Measurements from ENCODE around the gene SLC22A16. TPM values are rescaled to one million over a fixed set of nuclear protein-coding genes. Genes with fewer than 3 reads are reported as not detected.
"Not testable (repeated sequence)": the region's sequence is repeated elsewhere in the genome, so short reads cannot be mapped to it uniquely, and the experiment has no call there.

Gene SLC22A16, protein sequence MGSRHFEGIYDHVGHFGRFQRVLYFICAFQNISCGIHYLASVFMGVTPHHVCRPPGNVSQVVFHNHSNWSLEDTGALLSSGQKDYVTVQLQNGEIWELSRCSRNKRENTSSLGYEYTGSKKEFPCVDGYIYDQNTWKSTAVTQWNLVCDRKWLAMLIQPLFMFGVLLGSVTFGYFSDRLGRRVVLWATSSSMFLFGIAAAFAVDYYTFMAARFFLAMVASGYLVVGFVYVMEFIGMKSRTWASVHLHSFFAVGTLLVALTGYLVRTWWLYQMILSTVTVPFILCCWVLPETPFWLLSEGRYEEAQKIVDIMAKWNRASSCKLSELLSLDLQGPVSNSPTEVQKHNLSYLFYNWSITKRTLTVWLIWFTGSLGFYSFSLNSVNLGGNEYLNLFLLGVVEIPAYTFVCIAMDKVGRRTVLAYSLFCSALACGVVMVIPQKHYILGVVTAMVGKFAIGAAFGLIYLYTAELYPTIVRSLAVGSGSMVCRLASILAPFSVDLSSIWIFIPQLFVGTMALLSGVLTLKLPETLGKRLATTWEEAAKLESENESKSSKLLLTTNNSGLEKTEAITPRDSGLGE
- total RNA-seq = 1.3 TPM

- DNase-seq = peak; percentile 34
Observed at GRCh38 chr6:110476046-110476849, at the start of gene SLC22A16. Gene SLC22A16 (minus strand): TSS chr6:110476613. CDS start chr6:110476574, 39 bp downstream.

- no peak for DNase-seq
Observed at GRCh38 chr6:110525001-110525400, 48.6 kb upstream of the SLC22A16 start.

DNA sequence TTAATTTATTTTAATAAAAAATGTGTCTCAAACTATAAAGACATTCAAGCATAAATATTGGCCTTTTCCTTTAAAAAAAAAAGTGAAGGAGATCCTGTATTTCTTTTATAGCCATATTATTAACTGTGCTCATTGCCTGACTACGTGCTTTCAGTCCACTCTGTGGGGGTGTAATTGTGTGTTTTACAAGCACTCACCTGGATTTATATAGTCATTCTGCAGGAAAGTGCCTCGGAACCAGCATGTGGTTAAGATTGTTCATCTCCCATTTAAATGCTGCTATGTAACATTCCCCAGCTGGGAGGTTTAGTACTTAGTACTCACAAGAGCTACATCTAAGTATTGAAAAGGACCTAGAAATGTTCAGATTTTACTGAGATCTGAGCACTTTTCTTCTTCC, 47.9 kb upstream of the SLC22A16 start:
- no peak for DNase-seq

DNA sequence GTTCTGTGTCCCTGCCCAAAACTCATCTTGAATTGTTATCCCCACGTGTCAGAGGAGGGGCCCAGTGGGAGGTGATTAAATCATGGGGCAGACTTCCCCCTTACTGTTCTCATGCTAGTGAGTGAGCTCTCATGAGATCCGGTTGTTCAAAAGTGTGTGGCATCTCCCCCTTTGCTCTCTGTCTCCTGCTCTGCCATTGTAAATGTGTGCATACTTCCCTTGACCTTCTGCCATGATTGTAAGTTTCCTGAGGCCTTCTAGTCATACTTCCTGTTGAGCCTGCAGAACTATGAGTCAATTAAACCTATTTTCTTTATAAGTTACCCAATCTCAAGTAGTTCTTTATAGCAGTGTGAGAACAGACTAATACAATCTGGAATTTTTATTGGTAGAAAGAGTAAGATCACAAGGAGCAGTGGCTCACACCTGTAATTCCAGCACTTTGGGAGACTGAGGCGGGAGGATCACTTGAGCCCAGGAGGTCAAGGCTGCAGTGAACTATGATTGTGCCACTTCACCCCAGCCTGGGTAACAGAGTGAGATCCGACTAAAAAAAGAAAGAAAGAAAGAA, 47.1 kb upstream of the SLC22A16 start:
- DNase-seq = no peak

GRCh38 chr6:110522427-110522826, 46.0 kb upstream of the SLC22A16 start:
- DNase-seq = no peak

GRCh38 chr6:110520992-110521543, 44.7 kb upstream of the SLC22A16 start:
- no peak for DNase-seq

DNA sequence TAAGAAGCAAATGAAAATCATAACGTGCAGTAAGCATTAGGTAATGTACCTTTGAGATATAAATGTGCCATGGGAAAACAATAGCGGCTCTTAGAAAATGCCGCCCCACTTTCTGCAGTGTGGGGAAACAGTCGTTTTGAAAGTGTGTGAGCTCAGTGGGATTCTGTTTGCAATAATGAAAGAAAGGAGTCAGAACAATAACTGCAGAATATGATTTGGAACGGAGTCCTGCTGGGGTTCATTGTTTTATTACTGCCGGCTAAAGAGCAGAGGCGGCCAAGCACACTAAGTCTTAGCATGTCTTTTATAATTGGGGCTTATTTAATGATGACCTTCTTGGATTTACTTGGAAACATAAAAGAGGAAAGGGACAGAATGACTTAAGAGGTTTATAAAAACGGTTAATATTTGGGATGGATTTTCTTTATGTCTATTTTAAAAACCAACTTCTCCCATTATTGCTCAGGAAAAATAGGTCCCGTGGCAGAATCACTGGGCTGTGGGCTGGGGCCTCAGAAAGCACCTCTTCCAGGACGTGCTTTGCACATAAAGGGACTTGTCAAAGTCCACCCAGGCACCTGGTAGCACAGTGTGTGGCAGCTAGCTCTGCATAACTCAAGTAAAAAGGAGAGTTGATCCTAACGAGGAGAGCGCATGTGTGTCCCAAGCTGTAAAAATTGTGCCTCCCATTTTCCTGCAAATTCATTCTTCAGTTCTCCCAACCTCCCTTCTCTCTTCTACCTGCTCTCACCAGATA, 44.0 kb upstream of the SLC22A16 start:
- no peak for DNase-seq

- DNase-seq = peak; percentile 14
Observed at GRCh38 chr6:110517601-110518281, 41.3 kb upstream of the SLC22A16 start.

DNA sequence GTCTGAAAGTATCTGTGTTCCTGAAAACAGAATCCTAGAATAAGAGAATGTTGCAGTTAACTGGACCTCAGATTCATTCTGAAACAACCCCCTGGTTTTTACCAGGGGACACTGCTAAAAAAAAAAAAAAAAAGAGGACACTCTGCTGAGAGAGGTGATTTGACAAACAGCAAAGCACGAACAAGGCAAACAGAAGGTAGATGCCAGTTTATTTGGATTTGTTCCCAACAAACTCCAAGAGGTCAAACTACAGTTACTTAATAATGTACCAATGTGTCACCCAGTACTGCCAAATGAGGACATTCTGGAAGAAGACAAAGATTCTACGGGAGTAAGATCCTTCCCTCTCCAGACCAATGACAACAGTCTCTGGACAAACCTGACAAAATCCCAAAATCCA, 40.6 kb upstream of the SLC22A16 start:
- no peak for DNase-seq

DNA sequence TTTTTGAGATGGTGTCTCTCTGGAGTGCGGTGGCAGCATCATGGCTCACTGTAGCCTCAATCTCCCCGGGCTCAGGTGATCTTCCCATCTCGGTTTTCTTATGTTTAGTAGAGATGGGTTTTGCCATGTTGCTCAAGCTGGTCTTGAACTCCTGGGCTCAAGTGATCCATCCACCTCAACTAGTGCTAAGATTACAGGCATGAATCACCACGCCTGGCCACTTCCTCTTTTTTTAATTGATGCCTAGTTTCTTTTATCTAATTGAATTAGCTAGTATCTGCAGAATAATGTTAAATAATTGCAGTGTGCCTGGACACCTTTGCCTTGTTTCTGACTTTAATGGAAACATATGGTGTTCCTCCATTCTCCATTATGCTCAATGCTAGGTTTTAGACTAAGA, 38.4 kb upstream of the SLC22A16 start:
- DNase-seq = no peak

GRCh38 chr6:110512991-110513390, 36.6 kb upstream of the SLC22A16 start:
- DNase-seq = peak; percentile 38

- not testable (repeated sequence) for DNase-seq
Observed at GRCh38 chr6:110512549-110512948, 36.1 kb upstream of the SLC22A16 start.

DNA sequence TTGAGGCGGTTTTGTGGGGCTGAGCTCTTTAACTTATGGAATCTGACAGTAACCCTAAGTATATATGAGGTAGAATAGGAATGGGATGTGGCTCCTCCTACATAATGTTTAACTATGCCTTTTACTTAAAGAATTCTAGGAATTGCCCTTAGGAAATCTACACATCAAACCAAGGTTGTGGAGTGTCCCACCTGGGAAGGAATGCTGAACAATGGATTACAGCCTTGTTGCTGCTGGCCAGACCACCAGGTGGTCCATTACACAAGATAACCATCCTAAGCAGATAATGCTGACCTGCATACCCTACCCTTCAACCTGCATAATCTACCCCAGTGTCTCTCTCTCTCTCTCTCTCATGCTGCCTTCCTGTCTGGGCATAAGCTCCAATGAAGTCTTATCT, 35.0 kb upstream of the SLC22A16 start:
- no peak for DNase-seq

DNA sequence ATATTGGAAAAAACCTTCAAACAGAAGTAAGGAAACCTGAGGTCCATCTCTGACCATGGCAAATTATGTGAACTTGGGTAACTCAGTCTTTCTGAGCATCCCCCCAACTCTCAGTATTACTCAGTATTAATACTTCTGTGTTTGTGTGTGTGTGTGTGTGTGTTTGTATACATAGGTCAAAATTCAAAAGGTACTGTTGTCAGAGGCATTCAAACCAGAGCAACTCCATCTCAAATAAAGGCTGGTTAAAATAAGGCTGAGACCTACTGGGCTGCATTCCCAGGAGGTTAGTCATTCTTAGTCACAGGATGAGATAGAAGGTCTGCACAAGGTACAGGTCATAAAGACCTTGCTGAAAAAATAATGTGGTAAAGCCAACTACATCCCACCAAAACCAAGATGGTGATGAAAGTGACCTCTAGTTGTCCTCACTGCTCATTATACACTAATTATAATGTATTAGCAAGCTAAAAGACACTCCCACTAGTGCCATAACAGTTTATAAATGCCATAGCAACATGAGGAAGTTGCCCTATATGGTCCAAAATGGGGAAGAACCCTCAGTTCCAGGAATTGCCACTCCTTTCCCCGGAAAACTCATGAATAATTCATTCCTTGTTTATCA, 33.3 kb upstream of the SLC22A16 start:
- DNase-seq = no peak

GRCh38 chr6:110504891-110505290, 28.5 kb upstream of the SLC22A16 start:
- DNase-seq = not testable (repeated sequence)

DNA sequence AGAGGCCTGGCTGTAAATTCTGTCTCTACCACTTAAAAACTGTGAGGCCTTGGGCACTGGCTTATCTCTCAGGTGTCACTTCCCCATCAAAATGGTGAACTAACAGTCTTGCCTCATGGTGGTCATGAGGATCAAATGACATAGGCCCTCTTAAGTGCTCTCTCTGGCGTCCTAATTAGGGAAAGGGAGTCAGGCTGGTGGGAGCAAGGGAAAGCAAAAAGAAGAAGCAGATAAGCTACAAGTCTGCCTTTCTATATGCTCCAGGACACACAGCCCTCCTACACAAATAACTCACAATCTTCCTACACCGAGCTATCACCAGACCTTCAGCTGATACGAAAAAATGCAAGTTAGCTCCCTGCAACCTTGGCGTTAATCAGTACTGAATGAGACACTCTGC, 19.5 kb upstream of the SLC22A16 start:
- no peak for DNase-seq

DNA sequence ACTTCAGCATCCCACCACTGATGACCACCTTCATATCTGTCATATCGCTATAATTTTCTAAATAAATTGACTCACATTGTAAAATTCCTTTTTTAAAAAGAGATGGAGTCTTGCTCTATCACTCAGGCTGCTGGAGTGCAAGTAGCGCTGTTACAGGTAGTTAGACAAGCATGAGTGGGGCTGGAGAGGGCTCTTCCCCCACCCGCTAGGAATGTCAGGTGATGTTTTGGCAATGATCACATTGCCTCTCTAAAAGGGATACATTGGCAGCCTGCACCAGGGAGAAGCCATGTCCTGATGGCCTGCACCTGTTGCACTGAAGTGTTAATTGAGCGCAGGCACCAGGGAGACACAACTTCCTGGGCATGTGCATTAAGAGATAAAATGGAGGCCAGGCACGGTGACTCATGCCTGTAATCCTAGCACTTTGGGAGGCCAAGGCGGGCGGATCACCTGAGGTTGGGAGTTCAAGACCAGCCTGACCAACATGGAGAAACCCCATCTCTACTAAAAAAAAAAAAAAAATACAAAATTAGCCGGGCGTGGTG, 16.9 kb upstream of the SLC22A16 start:
- peak; percentile 26 for DNase-seq

- no peak for DNase-seq
Observed at GRCh38 chr6:110492584-110492983, 16.2 kb upstream of the SLC22A16 start.

DNA sequence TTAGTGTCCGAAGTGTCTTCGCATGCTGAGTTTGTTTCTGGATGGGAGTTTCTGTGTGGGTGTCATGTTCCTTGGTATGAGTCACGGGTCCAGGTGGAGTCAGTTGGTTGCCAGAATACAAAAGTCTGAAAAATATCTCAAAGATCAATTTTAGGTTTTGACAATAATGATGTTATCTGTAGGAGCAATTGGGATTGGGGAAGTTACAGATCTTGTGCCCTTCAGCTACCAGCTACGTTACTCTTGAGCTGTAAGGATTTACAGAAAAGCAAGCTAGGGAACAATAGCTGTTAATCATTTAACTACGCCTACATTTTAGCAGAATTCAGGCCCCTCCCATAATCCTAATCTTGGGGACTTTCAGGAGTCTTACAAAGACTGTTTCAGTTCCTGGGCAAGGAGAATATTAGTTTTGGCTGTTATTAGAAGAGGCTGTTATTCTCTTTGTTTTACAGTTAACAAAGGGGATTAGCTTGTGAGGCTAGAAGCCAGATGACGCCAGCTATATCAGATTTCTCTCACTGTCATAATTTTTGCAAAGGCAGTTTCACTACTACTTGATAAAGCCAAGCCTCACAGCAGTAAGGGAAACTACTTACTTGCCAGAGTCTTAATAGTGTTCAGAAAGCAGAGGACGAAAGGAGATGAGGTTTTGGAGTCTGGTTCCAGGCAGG, 15.4 kb upstream of the SLC22A16 start:
- peak; percentile 70 for DNase-seq

DNA sequence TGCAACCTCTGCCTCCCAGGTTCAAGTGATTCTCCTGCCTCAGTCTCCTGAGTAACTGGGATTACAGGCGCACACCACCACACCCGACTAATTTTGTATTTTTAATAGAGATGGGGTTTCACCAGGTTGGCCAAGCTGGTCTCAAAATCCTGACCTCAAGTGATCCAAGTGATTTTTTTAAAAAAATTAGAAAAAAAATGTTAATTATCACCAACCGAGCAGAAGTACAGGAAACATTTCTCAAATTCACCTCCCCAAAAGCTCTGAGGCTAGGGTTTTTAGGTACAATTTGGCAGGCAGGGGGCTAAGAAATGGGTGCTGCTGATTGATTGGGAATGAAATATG, 14.9 kb upstream of the SLC22A16 start:
- no peak for DNase-seq
